Activated naive CD8-positive, alpha-beta T cell treated with anti-CD3 and anti-CD28 coated beads, Interleukin-2, amount 10 ng/mL, durations not matched to agents 7 days and 5 days (primary cell): ENCODE measurements around the gene ARHGEF10L. TPM values are rescaled to one million over a fixed set of nuclear protein-coding genes. Genes with fewer than 3 reads are reported as not detected.

ENCODE experiments used
- ATAC-seq: fragments of 150-1000 bp; cut with Tn5 transposase; one replicate; pipeline ENCODE4 v1.10.0; 2021; ENCODE audit warnings: low read depth, moderate library complexity
- POLR2A ChIA-PET: fragments of 350-600 bp; sonication (Branson Sonifier 250); formaldehyde crosslinking; loops from one replicate; lab custom pipeline; 2021; ENCODE audit warnings: antibody characterized with exemption; lab: Charles Lee
- DNase-seq: peaks from one replicate; pipeline ENCODE4 v3.0.0; 2021
- H3K27ac Mint-ChIP-seq: one replicate; pipeline ENCODE4 v1.8.0; 2022; ENCODE audit warnings: mild to moderate bottlenecking, mixed read lengths
- H3K27me3 Mint-ChIP-seq: one replicate; pipeline ENCODE4 v1.8.0; 2022; ENCODE audit warnings: mild to moderate bottlenecking, moderate library complexity, mixed read lengths
- H3K36me3 Mint-ChIP-seq: one replicate; pipeline ENCODE4 v1.8.0; 2021; ENCODE audit warnings: mild to moderate bottlenecking, mixed read lengths
- H3K4me1 Mint-ChIP-seq: one replicate; pipeline ENCODE4 v1.8.0; 2021; ENCODE audit warnings: mixed read lengths
- H3K4me3 Mint-ChIP-seq: one replicate; pipeline ENCODE4 v1.8.0; 2022; ENCODE audit warnings: mild to moderate bottlenecking, moderate library complexity, mixed read lengths
- H3K9me3 Mint-ChIP-seq: one replicate; pipeline ENCODE4 v1.8.0; 2021; ENCODE audit warnings: mixed read lengths
- total RNA-seq, 2 experiments: library from RNA; stranded (reverse); gene quantifications; one replicate each; pipeline ENCODE4 v1.2.3, GENCODE V29; 2021

The ARHGEF10L gene
- total RNA-seq, 2 experiments from 2014 or later, result 0.39 to 0.48 TPM

- H3K4me3 Mint-ChIP-seq, result no peak overlapping the region
These were observed 91.5 kb downstream of the ARHGEF10L start for GRCh38 chr1:17630986-17631385.

GRCh38 chr1:17631410-17631809 is 91.9 kb downstream of the ARHGEF10L start:
- no peak overlapping the region for H3K4me3 Mint-ChIP-seq
- ATAC-seq, result no peak
- POLR2A ChIA-PET, result no interaction called here

More at GRCh38 chr1:17630986-17631385, 91.5 kb downstream of the ARHGEF10L start:
- no peaks in the 10 kb centered on the region for H3K36me3 Mint-ChIP-seq
- no peak for DNase-seq
- no peaks in the 10 kb centered on the region for H3K27me3 Mint-ChIP-seq
- H3K27ac Mint-ChIP-seq, result no peak overlapping the region
- H3K9me3 Mint-ChIP-seq, result no peaks in the 10 kb centered on the region
- POLR2A ChIA-PET, result no interaction called here
- no peak for ATAC-seq
- no peaks in the 10 kb centered on the region for H3K4me1 Mint-ChIP-seq

GRCh38 chr1:17632106-17632505 is 92.6 kb downstream of the ARHGEF10L start:
- Mint-ChIP-seq H3K27ac (no peak overlapping the region), H3K27me3 (no peaks in the 10 kb centered on the region), H3K36me3 (no peaks in the 10 kb centered on the region), H3K9me3 (no peaks in the 10 kb centered on the region), H3K4me3 (no peak overlapping the region), H3K4me1 (no peaks in the 10 kb centered on the region)
- no peak for ATAC-seq
- DNase-seq, result no peak
- POLR2A ChIA-PET, result no interaction called here

More at GRCh38 chr1:17631410-17631809, 91.9 kb downstream of the ARHGEF10L start:
- no peaks in the 10 kb centered on the region for H3K9me3 Mint-ChIP-seq
- H3K27me3 Mint-ChIP-seq, result no peaks in the 10 kb centered on the region
- no peak for DNase-seq
- no peaks in the 10 kb centered on the region for H3K36me3 Mint-ChIP-seq
- H3K4me1 Mint-ChIP-seq, result no peaks in the 10 kb centered on the region
- H3K27ac Mint-ChIP-seq, result no peak overlapping the region

GRCh38 chr1:17632541-17633184 is 93.2 kb downstream of the ARHGEF10L start:
- H3K27ac Mint-ChIP-seq, result no peak overlapping the region
- POLR2A ChIA-PET, result no interaction called here
- no peak for ATAC-seq
- H3K4me3 Mint-ChIP-seq, result no peak overlapping the region
- H3K36me3 Mint-ChIP-seq, result no peaks in the 10 kb centered on the region
- H3K4me1 Mint-ChIP-seq, result no peaks in the 10 kb centered on the region
- no peaks in the 10 kb centered on the region for H3K9me3 Mint-ChIP-seq
- no peak for DNase-seq
- no peaks in the 10 kb centered on the region for H3K27me3 Mint-ChIP-seq

- ATAC-seq, result no peak
- Mint-ChIP-seq H3K27me3 (no peaks in the 10 kb centered on the region), H3K27ac (no peak overlapping the region), H3K36me3 (no peaks in the 10 kb centered on the region), H3K4me3 (no peak overlapping the region), H3K9me3 (no peaks in the 10 kb centered on the region), H3K4me1 (no peaks in the 10 kb centered on the region)
- no peak for DNase-seq
- POLR2A ChIA-PET, result no interaction called here
These were observed 94.2 kb downstream of the ARHGEF10L start for GRCh38 chr1:17633654-17634053.

GRCh38 chr1:17635276-17635675 is 95.8 kb downstream of the ARHGEF10L start:
- no peaks in the 10 kb centered on the region for H3K4me1 Mint-ChIP-seq
- ATAC-seq, result no peak
- POLR2A ChIA-PET, result no interaction called here
- no peaks in the 10 kb centered on the region for H3K9me3 Mint-ChIP-seq
- no peaks in the 10 kb centered on the region for H3K27me3 Mint-ChIP-seq
- H3K36me3 Mint-ChIP-seq, result no peaks in the 10 kb centered on the region
- no peak overlapping the region for H3K27ac Mint-ChIP-seq
- no peak overlapping the region for H3K4me3 Mint-ChIP-seq
- no peak for DNase-seq

- POLR2A ChIA-PET, result no interaction called here
- no peak for ATAC-seq
- Mint-ChIP-seq H3K4me1 (no peaks in the 10 kb centered on the region), H3K27ac (no peak overlapping the region), H3K36me3 (no peaks in the 10 kb centered on the region), H3K4me3 (no peak overlapping the region), H3K9me3 (no peaks in the 10 kb centered on the region), H3K27me3 (no peaks in the 10 kb centered on the region)
- DNase-seq, result no peak
These were observed 96.3 kb downstream of the ARHGEF10L start for GRCh38 chr1:17635811-17636210.

- DNase-seq (no peak), ATAC-seq (no peak)
- no peaks in the 10 kb centered on the region for H3K4me1 Mint-ChIP-seq
- no peaks in the 10 kb centered on the region for H3K9me3 Mint-ChIP-seq
- H3K36me3 Mint-ChIP-seq, result no peaks in the 10 kb centered on the region
- H3K27ac Mint-ChIP-seq, result no peak overlapping the region
- POLR2A ChIA-PET, result no interaction called here
- H3K4me3 Mint-ChIP-seq, result no peak overlapping the region
- no peaks in the 10 kb centered on the region for H3K27me3 Mint-ChIP-seq
These were observed 97.1 kb downstream of the ARHGEF10L start for GRCh38 chr1:17636612-17637011.

GRCh38 chr1:17637055-17637454 is 97.6 kb downstream of the ARHGEF10L start:
- no peak for ATAC-seq
- H3K36me3 Mint-ChIP-seq, result no peaks in the 10 kb centered on the region
- no peaks in the 10 kb centered on the region for H3K9me3 Mint-ChIP-seq
- POLR2A ChIA-PET, result no interaction called here
- H3K27me3 Mint-ChIP-seq, result no peaks in the 10 kb centered on the region
- no peak overlapping the region for H3K27ac Mint-ChIP-seq
- H3K4me3 Mint-ChIP-seq, result no peak overlapping the region
- no peak for DNase-seq
- no peaks in the 10 kb centered on the region for H3K4me1 Mint-ChIP-seq

GRCh38 chr1:17639703-17640340 is 100.3 kb downstream of the ARHGEF10L start:
- Mint-ChIP-seq H3K27ac (no peak overlapping the region), H3K4me3 (no peak overlapping the region), H3K27me3 (no peaks in the 10 kb centered on the region), H3K36me3 (no peaks in the 10 kb centered on the region), H3K4me1 (no peaks in the 10 kb centered on the region), H3K9me3 (no peaks in the 10 kb centered on the region)
- POLR2A ChIA-PET, result no interaction called here
- ATAC-seq, result no peak
- no peak for DNase-seq

- no peak overlapping the region for H3K27ac Mint-ChIP-seq
- H3K9me3 Mint-ChIP-seq, result no peaks in the 10 kb centered on the region
- no peaks in the 10 kb centered on the region for H3K27me3 Mint-ChIP-seq
- DNase-seq (no peak), ATAC-seq (no peak)
- H3K36me3 Mint-ChIP-seq, result no peaks in the 10 kb centered on the region
- no peak overlapping the region for H3K4me3 Mint-ChIP-seq
- POLR2A ChIA-PET, result no interaction called here
- H3K4me1 Mint-ChIP-seq, result no peaks in the 10 kb centered on the region
These were observed 100.9 kb downstream of the ARHGEF10L start for GRCh38 chr1:17640393-17640792.

- Mint-ChIP-seq H3K4me1 (no peaks in the 10 kb centered on the region), H3K4me3 (no peak overlapping the region), H3K27ac (no peak overlapping the region), H3K27me3 (no peaks in the 10 kb centered on the region), H3K36me3 (no peaks in the 10 kb centered on the region), H3K9me3 (no peaks in the 10 kb centered on the region)
- POLR2A ChIA-PET, result no interaction called here
- DNase-seq (no peak), ATAC-seq (no peak)
These were observed 101.5 kb downstream of the ARHGEF10L start for GRCh38 chr1:17640975-17641374.

GRCh38 chr1:17642169-17642568 is 102.7 kb downstream of the ARHGEF10L start:
- no peak for DNase-seq
- Mint-ChIP-seq H3K4me1 (no peaks in the 10 kb centered on the region), H3K27me3 (no peaks in the 10 kb centered on the region), H3K27ac (no peak overlapping the region), H3K36me3 (no peaks in the 10 kb centered on the region), H3K4me3 (no peak overlapping the region), H3K9me3 (no peaks in the 10 kb centered on the region)
- no peak for ATAC-seq
- POLR2A ChIA-PET, result no interaction called here

- DNase-seq, result no peak
- Mint-ChIP-seq H3K27me3 (no peaks in the 10 kb centered on the region), H3K27ac (no peak overlapping the region), H3K9me3 (no peaks in the 10 kb centered on the region), H3K4me1 (no peaks in the 10 kb centered on the region), H3K36me3 (no peaks in the 10 kb centered on the region), H3K4me3 (no peak overlapping the region)
- no peak for ATAC-seq
- POLR2A ChIA-PET, result no interaction called here
These were observed 103.4 kb downstream of the ARHGEF10L start for GRCh38 chr1:17642943-17643342.
